ENCODE results near the gene ZMYM4.

DNA sequence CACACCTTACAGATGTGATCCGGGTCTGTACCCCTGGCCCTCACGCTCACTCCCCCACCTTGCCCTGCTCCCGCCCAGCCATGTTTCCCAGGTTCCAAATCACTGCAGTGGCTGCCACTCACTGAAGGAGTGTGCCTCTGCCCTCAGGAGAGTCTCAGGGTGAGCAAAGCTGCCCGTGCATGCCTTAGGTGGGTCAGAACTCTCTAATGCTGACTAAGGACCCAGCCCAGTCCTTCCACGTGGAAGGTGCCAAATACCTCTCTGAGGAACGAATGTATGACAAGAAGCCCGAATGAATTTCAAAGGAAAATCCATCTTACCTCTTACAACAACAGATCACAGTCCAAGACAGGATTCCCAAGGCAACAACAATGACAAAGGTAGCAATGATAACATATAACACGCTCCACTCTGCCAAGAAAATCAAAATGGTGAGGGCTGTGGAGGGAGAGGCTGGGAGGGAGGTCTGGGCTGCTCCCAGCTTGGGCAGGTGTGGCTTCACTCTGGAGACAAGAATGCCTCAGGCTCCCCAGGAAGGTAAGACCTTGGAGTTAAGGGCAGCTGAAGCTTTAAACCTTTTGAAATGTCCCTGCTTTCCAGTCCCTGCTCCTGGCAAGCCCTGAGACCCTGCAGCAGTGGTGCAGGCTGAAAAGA is 173.5 kb downstream of the ZMYM4 start:
- TF ChIP-seq, protein P1, sequence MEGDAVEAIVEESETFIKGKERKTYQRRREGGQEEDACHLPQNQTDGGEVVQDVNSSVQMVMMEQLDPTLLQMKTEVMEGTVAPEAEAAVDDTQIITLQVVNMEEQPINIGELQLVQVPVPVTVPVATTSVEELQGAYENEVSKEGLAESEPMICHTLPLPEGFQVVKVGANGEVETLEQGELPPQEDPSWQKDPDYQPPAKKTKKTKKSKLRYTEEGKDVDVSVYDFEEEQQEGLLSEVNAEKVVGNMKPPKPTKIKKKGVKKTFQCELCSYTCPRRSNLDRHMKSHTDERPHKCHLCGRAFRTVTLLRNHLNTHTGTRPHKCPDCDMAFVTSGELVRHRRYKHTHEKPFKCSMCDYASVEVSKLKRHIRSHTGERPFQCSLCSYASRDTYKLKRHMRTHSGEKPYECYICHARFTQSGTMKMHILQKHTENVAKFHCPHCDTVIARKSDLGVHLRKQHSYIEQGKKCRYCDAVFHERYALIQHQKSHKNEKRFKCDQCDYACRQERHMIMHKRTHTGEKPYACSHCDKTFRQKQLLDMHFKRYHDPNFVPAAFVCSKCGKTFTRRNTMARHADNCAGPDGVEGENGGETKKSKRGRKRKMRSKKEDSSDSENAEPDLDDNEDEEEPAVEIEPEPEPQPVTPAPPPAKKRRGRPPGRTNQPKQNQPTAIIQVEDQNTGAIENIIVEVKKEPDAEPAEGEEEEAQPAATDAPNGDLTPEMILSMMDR (IDR thresholded peaks at IDR 0.05), result no peak
- no peak for TF ChIP-seq MXI1 (IDR thresholded peaks at IDR 0.05; ENCODE audit: low read depth, low read length)
- TF ChIP-seq CHD2 (IDR thresholded peaks at IDR 0.05; ENCODE audit: low read length, partially characterized antibody), result no peak
- TF ChIP-seq, protein P2, sequence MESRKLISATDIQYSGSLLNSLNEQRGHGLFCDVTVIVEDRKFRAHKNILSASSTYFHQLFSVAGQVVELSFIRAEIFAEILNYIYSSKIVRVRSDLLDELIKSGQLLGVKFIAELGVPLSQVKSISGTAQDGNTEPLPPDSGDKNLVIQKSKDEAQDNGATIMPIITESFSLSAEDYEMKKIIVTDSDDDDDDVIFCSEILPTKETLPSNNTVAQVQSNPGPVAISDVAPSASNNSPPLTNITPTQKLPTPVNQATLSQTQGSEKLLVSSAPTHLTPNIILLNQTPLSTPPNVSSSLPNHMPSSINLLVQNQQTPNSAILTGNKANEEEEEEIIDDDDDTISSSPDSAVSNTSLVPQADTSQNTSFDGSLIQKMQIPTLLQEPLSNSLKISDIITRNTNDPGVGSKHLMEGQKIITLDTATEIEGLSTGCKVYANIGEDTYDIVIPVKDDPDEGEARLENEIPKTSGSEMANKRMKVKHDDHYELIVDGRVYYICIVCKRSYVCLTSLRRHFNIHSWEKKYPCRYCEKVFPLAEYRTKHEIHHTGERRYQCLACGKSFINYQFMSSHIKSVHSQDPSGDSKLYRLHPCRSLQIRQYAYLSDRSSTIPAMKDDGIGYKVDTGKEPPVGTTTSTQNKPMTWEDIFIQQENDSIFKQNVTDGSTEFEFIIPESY (IDR thresholded peaks at IDR 0.05; ENCODE audit: borderline replicate concordance, low read depth), result no peak
